H1 (cell line): Measurements from ENCODE around the gene JAG2.

Experiments used
- BRCA1 ChIP-seq: IDR thresholded peaks from 2 replicates; pipeline ENCODE4 v1.6.1; 2012; ENCODE audit warnings: low read depth, low read length, improper control_type of control experiment
- EGR1 ChIP-seq: IDR thresholded peaks from 2 replicates; pipeline ENCODE4 v1.6.1; 2011; ENCODE audit warnings: low read depth, low read length, borderline replicate concordance
- EP300 ChIP-seq, 2 experiments: IDR thresholded peaks; 1 replicate in 1 of 2; 2 replicates in 1 of 2; pipeline ENCODE4 v1.6.1; 2011 to 2012; ENCODE audit warnings: low read depth in 2 of 2, low read length in 2 of 2, mild to moderate bottlenecking in 2 of 2, borderline replicate concordance in 1 of 2, inconsistent platforms in 1 of 2, moderate library complexity in 1 of 2
- GTF2F1 ChIP-seq: IDR thresholded peaks from 2 replicates; pipeline ENCODE4 v1.6.1; 2012; ENCODE audit warnings: low read depth, low read length, improper control_type of control experiment, borderline replicate concordance
- HDAC6 ChIP-seq: IDR thresholded peaks from one replicate; pipeline ENCODE4 v1.7.1; 2012; ENCODE audit warnings: low read depth, mild to moderate bottlenecking, inconsistent platforms, low read length, moderate library complexity
- JUND ChIP-seq: IDR thresholded peaks from 2 replicates; pipeline ENCODE4 v1.6.1; 2011; ENCODE audit warnings: mild to moderate bottlenecking, improper control_type of control experiment, low read length
- MAFK ChIP-seq: IDR thresholded peaks from 2 replicates; pipeline ENCODE4 v1.6.1; 2012; ENCODE audit warnings: low read depth, mild to moderate bottlenecking, improper control_type of control experiment, low read length
- POLR2A ChIP-seq, 2 experiments: IDR thresholded peaks; 1 replicate in 1 of 2; 2 replicates in 1 of 2; pipeline ENCODE4 v1.6.1; 2011; ENCODE audit warnings: low read depth in 2 of 2, low read length in 2 of 2, mild to moderate bottlenecking in 2 of 2; ENCODE audit errors: control extremely low read depth in 1 of 2
- POLR2AphosphoS5 ChIP-seq: IDR thresholded peaks from 2 replicates; pipeline ENCODE4 v1.6.1; 2011; ENCODE audit warnings: low read depth, low read length
- SIRT6 ChIP-seq: IDR thresholded peaks from one replicate; pipeline ENCODE4 v1.7.1; 2012; ENCODE audit warnings: low read length, inconsistent platforms
- SP1 ChIP-seq: IDR thresholded peaks from 2 replicates; pipeline ENCODE4 v1.6.1; 2011; ENCODE audit warnings: low read depth, low read length
- TF ChIP-seq, protein P1 (sequence below), 3 experiments: IDR thresholded peaks; 1 replicate in 2 of 3; 2 replicates in 1 of 3; pipeline versions ENCODE4 v1.5.1 to v1.6.1; 2011; ENCODE audit warnings: low read length in 3 of 3, mild to moderate bottlenecking in 3 of 3, inconsistent platforms in 2 of 3, low read depth in 1 of 3, moderate library complexity in 1 of 3; ENCODE audit not compliant: insufficient read depth in 1 of 3; ENCODE audit errors: control extremely low read depth in 1 of 3
- TF ChIP-seq, protein P2 (sequence below): IDR thresholded peaks from 2 replicates; pipeline ENCODE4 v1.6.1; 2012; ENCODE audit warnings: inconsistent platforms
- TF ChIP-seq, protein P3 (sequence below): IDR thresholded peaks from 2 replicates; pipeline ENCODE4 v1.6.1; 2011; ENCODE audit warnings: low read depth, mild to moderate bottlenecking, low read length; ENCODE audit not compliant: insufficient read depth

DNA sequence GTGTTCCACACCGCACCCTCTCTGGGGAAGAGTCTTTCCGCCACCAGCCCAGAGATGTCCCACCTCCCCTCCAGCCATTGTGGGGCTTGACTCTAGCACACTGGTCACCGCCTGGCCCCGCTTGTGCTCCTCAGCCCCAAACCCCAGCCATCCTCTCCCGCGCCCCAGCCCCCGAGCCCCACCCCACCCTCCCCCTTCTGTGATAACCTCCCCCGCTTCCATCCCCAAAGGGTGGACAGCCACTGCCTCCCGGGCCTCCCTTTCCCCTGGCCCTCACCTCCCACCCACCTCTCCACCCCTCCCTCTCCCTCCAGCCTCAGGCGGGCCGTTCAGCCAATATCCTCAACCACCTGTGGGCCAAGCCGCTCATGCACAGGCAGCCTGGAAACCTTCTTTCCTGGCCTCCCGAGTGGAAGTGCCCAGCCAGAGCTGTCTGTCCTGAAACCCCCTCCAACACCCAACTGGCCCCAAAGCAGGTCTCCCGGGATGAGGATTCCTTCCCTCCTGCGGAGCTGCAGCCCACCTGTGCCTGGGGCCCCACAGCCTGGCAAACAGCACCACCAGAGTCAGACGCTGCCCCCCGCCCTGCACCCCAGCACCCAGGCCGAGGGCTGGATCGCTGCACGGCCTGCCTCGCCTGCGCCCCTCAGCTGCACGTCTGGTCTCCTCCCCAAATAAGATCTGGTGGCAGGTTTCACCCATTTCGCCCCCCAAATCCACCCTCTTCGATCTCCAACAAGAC lies 39.6 kb upstream of the JAG2 start:
- TF ChIP-seq POLR2AphosphoS5 (no peak), BRCA1 (no peak), POLR2A (IDR thresholded peaks at IDR 0.05; ENCODE audit: control extremely low read depth in 1 of 2, low read depth in 2 of 2, low read length in 2 of 2) (no peak), SIRT6 (no peak), SP1 (no peak), EGR1 (no peak), EP300 (IDR thresholded peaks at IDR 0.05; ENCODE audit: borderline replicate concordance in 1 of 2, low read depth in 2 of 2, low read length in 2 of 2) (no peak), GTF2F1 (no peak), MAFK (no peak), JUND (no peak), HDAC6 (no peak)
- TF ChIP-seq, protein P1, sequence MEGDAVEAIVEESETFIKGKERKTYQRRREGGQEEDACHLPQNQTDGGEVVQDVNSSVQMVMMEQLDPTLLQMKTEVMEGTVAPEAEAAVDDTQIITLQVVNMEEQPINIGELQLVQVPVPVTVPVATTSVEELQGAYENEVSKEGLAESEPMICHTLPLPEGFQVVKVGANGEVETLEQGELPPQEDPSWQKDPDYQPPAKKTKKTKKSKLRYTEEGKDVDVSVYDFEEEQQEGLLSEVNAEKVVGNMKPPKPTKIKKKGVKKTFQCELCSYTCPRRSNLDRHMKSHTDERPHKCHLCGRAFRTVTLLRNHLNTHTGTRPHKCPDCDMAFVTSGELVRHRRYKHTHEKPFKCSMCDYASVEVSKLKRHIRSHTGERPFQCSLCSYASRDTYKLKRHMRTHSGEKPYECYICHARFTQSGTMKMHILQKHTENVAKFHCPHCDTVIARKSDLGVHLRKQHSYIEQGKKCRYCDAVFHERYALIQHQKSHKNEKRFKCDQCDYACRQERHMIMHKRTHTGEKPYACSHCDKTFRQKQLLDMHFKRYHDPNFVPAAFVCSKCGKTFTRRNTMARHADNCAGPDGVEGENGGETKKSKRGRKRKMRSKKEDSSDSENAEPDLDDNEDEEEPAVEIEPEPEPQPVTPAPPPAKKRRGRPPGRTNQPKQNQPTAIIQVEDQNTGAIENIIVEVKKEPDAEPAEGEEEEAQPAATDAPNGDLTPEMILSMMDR (IDR thresholded peaks at IDR 0.05; ENCODE audit: control extremely low read depth in 1 of 3, insufficient read depth in 1 of 3, low read depth in 1 of 3, low read length in 3 of 3), result no peak
- TF ChIP-seq, protein P2, sequence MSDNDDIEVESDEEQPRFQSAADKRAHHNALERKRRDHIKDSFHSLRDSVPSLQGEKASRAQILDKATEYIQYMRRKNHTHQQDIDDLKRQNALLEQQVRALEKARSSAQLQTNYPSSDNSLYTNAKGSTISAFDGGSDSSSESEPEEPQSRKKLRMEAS, result no peak
- TF ChIP-seq, protein P3, sequence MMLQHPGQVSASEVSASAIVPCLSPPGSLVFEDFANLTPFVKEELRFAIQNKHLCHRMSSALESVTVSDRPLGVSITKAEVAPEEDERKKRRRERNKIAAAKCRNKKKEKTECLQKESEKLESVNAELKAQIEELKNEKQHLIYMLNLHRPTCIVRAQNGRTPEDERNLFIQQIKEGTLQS, result no peak
